MM.1S (cell line): ENCODE measurements around the gene ZNF805.

Experiments
- DNase-seq: peaks from one replicate; pipeline ENCODE4 v3.0.0-alpha.2; 2015
- H2AFZ ChIP-seq: fragments of 300-600 bp; sonication (generic); 2 replicates; pipeline ENCODE4 v1.6.0; 2016; ENCODE audit warnings: antibody characterized with exemption, low read length
- H3F3A ChIP-seq: fragments of 300-600 bp; sonication (generic); 2 replicates; pipeline ENCODE4 v1.6.1; 2016; ENCODE audit warnings: mild to moderate bottlenecking, antibody characterized with exemption, low read length, moderate library complexity, mixed read lengths; ENCODE audit not compliant: insufficient read depth
- H3K27ac ChIP-seq: fragments of 300-600 bp; sonication (generic); 2 replicates; pipeline ENCODE4 v1.5.1; 2016; ENCODE audit warnings: mild to moderate bottlenecking, low read length
- H3K27me3 ChIP-seq: fragments of 300-600 bp; sonication (generic); replicated peaks from 2 replicates; pipeline ENCODE4 v1.6.0; 2016; ENCODE audit warnings: low read length; ENCODE audit not compliant: insufficient read depth
- H3K36me3 ChIP-seq: fragments of 300-600 bp; sonication (generic); replicated peaks from 2 replicates; pipeline ENCODE4 v1.6.1; 2016; ENCODE audit warnings: mild to moderate bottlenecking, low read length, mixed read lengths; ENCODE audit not compliant: insufficient read depth
- H3K4me1 ChIP-seq: fragments of 300-600 bp; sonication (generic); 2 replicates; pipeline ENCODE4 v1.6.1; 2016; ENCODE audit warnings: low read length, mixed read lengths
- H3K4me2 ChIP-seq: fragments of 300-600 bp; sonication (generic); 2 replicates; pipeline ENCODE4 v1.6.0; 2016; ENCODE audit warnings: low read depth, low read length
- H3K4me3 ChIP-seq: fragments of 300-600 bp; sonication (generic); 2 replicates; pipeline ENCODE4 v1.5.1; 2016; ENCODE audit warnings: low read length, mixed read lengths
- H3K79me2 ChIP-seq: fragments of 300-600 bp; sonication (generic); 2 replicates; pipeline ENCODE4 v1.6.1; 2016; ENCODE audit warnings: mixed run types, low read length, mixed read lengths
- H3K9ac ChIP-seq: fragments of 300-600 bp; sonication (generic); 2 replicates; pipeline ENCODE4 v1.6.1; 2016; ENCODE audit warnings: low read length, mixed read lengths
- H3K9me2 ChIP-seq: fragments of 300-600 bp; sonication (generic); replicated peaks from 2 replicates; pipeline ENCODE4 v1.6.1; 2016; ENCODE audit warnings: mild to moderate bottlenecking, low read length, mixed read lengths; ENCODE audit not compliant: insufficient read depth
- H3K9me3 ChIP-seq: fragments of 300-600 bp; sonication (generic); replicated peaks from 2 replicates; pipeline ENCODE4 v1.6.1; 2016; ENCODE audit warnings: mild to moderate bottlenecking, low read length, mixed read lengths; ENCODE audit not compliant: insufficient read depth
- H4K20me1 ChIP-seq: fragments of 300-600 bp; sonication (generic); 2 replicates; pipeline ENCODE4 v1.6.1; 2016; ENCODE audit warnings: mild to moderate bottlenecking, low read length, moderate library complexity, mixed read lengths; ENCODE audit not compliant: insufficient read depth
- CTCF ChIP-seq: fragments of 300-600 bp; sonication (generic); IDR thresholded peaks from 2 replicates; pipeline ENCODE4 v1.5.1; 2016; ENCODE audit warnings: antibody characterized with exemption, low read length, mixed read lengths
- EZH2 ChIP-seq: fragments of 300-600 bp; sonication (generic); optimal IDR thresholded peaks from 2 replicates; pipeline ENCODE3; 2017; ENCODE audit warnings: low read depth, mild to moderate bottlenecking, antibody characterized with exemption, low read length, mixed read lengths
- EZH2phosphoT487 ChIP-seq: fragments of 300-600 bp; sonication (generic); IDR thresholded peaks from 2 replicates; pipeline ENCODE4 v1.6.1; 2018; ENCODE audit warnings: antibody characterized with exemption, low read length

Gene ZNF805

GRCh38 chr19:57212109-57212508 is 28.3 kb upstream of the ZNF805 start:
- H3K4me1 ChIP-seq, result no peaks in the 10 kb centered on the region
- H3K27ac ChIP-seq, result no peak overlapping the region
- no peak overlapping the region for H3K9ac ChIP-seq
- no peaks in the 10 kb centered on the region for H3K79me2 ChIP-seq
- H3K9me2 ChIP-seq, result no peaks in the 10 kb centered on the region
- TF ChIP-seq CTCF, result no peak
- TF ChIP-seq EZH2, result no peak
- no peak for TF ChIP-seq EZH2phosphoT487
- no peak for DNase-seq
- no peaks in the 10 kb centered on the region for H4K20me1 ChIP-seq
- no peak overlapping the region for H2AFZ ChIP-seq
- no peaks in the 10 kb centered on the region for H3K9me3 ChIP-seq
- no peaks in the 10 kb centered on the region for H3K27me3 ChIP-seq
- no peak overlapping the region for H3K4me3 ChIP-seq
- H3K36me3 ChIP-seq, result no peaks in the 10 kb centered on the region
- no peaks in the 10 kb centered on the region for H3F3A ChIP-seq
- no peak overlapping the region for H3K4me2 ChIP-seq

GRCh38 chr19:57227502-57227901 is 12.9 kb upstream of the ZNF805 start:
- no peak overlapping the region for H3K4me3 ChIP-seq
- no peaks in the 10 kb centered on the region for H4K20me1 ChIP-seq
- H3K9me2 ChIP-seq, result no peaks in the 10 kb centered on the region
- H3K4me1 ChIP-seq, result no peaks in the 10 kb centered on the region
- no peaks in the 10 kb centered on the region for H3K79me2 ChIP-seq
- H3K36me3 ChIP-seq, result no peaks in the 10 kb centered on the region
- no peaks in the 10 kb centered on the region for H3K9me3 ChIP-seq
- no peak for DNase-seq
- H3F3A ChIP-seq, result no peaks in the 10 kb centered on the region
- H2AFZ ChIP-seq, result no peak overlapping the region
- no peak overlapping the region for H3K9ac ChIP-seq
- H3K27me3 ChIP-seq, result no peaks in the 10 kb centered on the region
- no peak overlapping the region for H3K4me2 ChIP-seq
- TF ChIP-seq EZH2, result no peak
- TF ChIP-seq CTCF, result no peak
- no peak for TF ChIP-seq EZH2phosphoT487
- no peak overlapping the region for H3K27ac ChIP-seq

GRCh38 chr19:57231686-57232085 is 8.7 kb upstream of the ZNF805 start:
- H3K27ac ChIP-seq, result no peak overlapping the region
- no peak overlapping the region for H3K4me3 ChIP-seq
- no peaks in the 10 kb centered on the region for H3K27me3 ChIP-seq
- no peaks in the 10 kb centered on the region for H3K36me3 ChIP-seq
- H3K9ac ChIP-seq, result no peak overlapping the region
- no peaks in the 10 kb centered on the region for H3F3A ChIP-seq
- H3K4me2 ChIP-seq, result no peak overlapping the region
- H3K4me1 ChIP-seq, result no peaks in the 10 kb centered on the region
- no peaks in the 10 kb centered on the region for H3K9me2 ChIP-seq
- no peaks in the 10 kb centered on the region for H3K9me3 ChIP-seq
- no peak for DNase-seq
- no peaks in the 10 kb centered on the region for H3K79me2 ChIP-seq
- H2AFZ ChIP-seq, result no peak overlapping the region
- no peaks in the 10 kb centered on the region for H4K20me1 ChIP-seq
- TF ChIP-seq EZH2, result no peak
- no peak for TF ChIP-seq EZH2phosphoT487
- no peak for TF ChIP-seq CTCF
